MCF 10A (cell line): ENCODE measurements around the gene C17orf100. TPM values are rescaled to one million over a fixed set of nuclear protein-coding genes. Genes with fewer than 3 reads are reported as not detected.
"Not testable (repeated sequence)": the region's sequence is repeated elsewhere in the genome, so short reads cannot be mapped to it uniquely, and the experiment has no call there.

ENCODE experiments used
- BruUV-seq: library from RNA; stranded (reverse); fragments of 400-500 nt; replicated peaks from 2 replicates; lab custom pipeline; 2021; lab: Mats Ljungman, UMichigan
- CTCF ChIA-PET: fragments of 300-600 bp; sonication (Branson Sonifier 250); formaldehyde crosslinking; extraction: SDS; loops from one replicate; lab custom pipeline; 2021; ENCODE audit warnings: antibody characterized with exemption, inconsistent platforms; lab: Yijun Ruan, JAX
- POLR2A ChIA-PET: fragments of 300-600, 350-650 bp; sonication (Branson Sonifier 250); formaldehyde crosslinking; extraction: SDS; loops from one replicate; lab custom pipeline; 2020; ENCODE audit warnings: antibody characterized with exemption, inconsistent platforms; lab: Yijun Ruan, JAX
- DNase-seq: peaks from one replicate; pipeline ENCODE4 v3.0.0-alpha.2; 2018; ENCODE audit not compliant: unreplicated experiment
- H3K27ac Mint-ChIP-seq: one replicate; pipeline ENCODE4 v1.8.0; 2022; ENCODE audit warnings: mild to moderate bottlenecking, low read depth, mixed read lengths; ENCODE audit not compliant: unreplicated experiment
- H3K27me3 Mint-ChIP-seq: one replicate; pipeline ENCODE4 v1.8.0; 2022; ENCODE audit warnings: mixed read lengths; ENCODE audit not compliant: insufficient read depth, unreplicated experiment
- H3K36me3 Mint-ChIP-seq: one replicate; pipeline ENCODE4 v1.8.0; 2022; ENCODE audit warnings: mild to moderate bottlenecking, moderate library complexity, mixed read lengths; ENCODE audit not compliant: insufficient read depth, unreplicated experiment
- H3K4me1 Mint-ChIP-seq: one replicate; pipeline ENCODE4 v1.8.0; 2022; ENCODE audit warnings: mixed read lengths; ENCODE audit not compliant: insufficient read depth, unreplicated experiment
- H3K4me3 Mint-ChIP-seq: one replicate; pipeline ENCODE4 v1.8.0; 2022; ENCODE audit warnings: mild to moderate bottlenecking, moderate library complexity, mixed read lengths; ENCODE audit not compliant: unreplicated experiment
- H3K9me3 Mint-ChIP-seq: one replicate; pipeline ENCODE4 v1.8.0; 2022; ENCODE audit warnings: mixed read lengths; ENCODE audit not compliant: unreplicated experiment
- CTCF ChIP-seq: fragments of 200-600 bp; IDR thresholded peaks from one replicate; pipeline ENCODE4 v1.8.0; 2022; ENCODE audit warnings: antibody characterized with exemption, mild to moderate bottlenecking; ENCODE audit not compliant: unreplicated experiment
- intact Hi-C: fragments of 100-400 bp; cut with micrococcal nuclease; formaldehyde crosslinking; loops from 2 replicates; pipeline ENCODE4 v1.14.1; 2022
- total RNA-seq: library from RNA; stranded (reverse); gene quantifications from 2 replicates; pipeline ENCODE4 v1.2.3, GENCODE V29; 2022

The C17orf100 gene
- total RNA-seq, 1 experiment from 2014 or later: 1.4 TPM

GRCh38 chr17:6688944-6689343, 37.4 kb downstream of the C17orf100 start:
- H3K36me3 Mint-ChIP-seq: no peaks in the 10 kb centered on the region
- no peaks in the 10 kb centered on the region for H3K27me3 Mint-ChIP-seq
- intact Hi-C loops: no loop called here
- no peak overlapping the region for H3K4me3 Mint-ChIP-seq
- no peak for TF ChIP-seq CTCF
- no peak overlapping the region for H3K27ac Mint-ChIP-seq
- BruUV-seq: no TSS peak
- POLR2A ChIA-PET: no interaction called here
- DNase-seq: no peak
- no peaks in the 10 kb centered on the region for H3K4me1 Mint-ChIP-seq
- CTCF ChIA-PET: no interaction called here
- H3K9me3 Mint-ChIP-seq: no peaks in the 10 kb centered on the region

GRCh38 chr17:6690641-6691040, 39.1 kb downstream of the C17orf100 start:
- no peak for DNase-seq
- H3K27me3 Mint-ChIP-seq: no peaks in the 10 kb centered on the region
- ChIA-PET POLR2A (interaction anchor here (0.5 to 0.7 kb wide), 2 partner anchors 216 to 448 kb away, joined by 3 read pairs; no protein-coding TSS in a partner anchor), CTCF (no interaction called here)
- no peaks in the 10 kb centered on the region for H3K9me3 Mint-ChIP-seq
- no peaks in the 10 kb centered on the region for H3K4me1 Mint-ChIP-seq
- BruUV-seq: no TSS peak
- no peaks in the 10 kb centered on the region for H3K36me3 Mint-ChIP-seq
- H3K4me3 Mint-ChIP-seq: no peak overlapping the region
- no peak overlapping the region for H3K27ac Mint-ChIP-seq
- intact Hi-C loops: no loop called here
- TF ChIP-seq CTCF: no peak

GRCh38 chr17:6691546-6691945, 40.0 kb downstream of the C17orf100 start:
- Mint-ChIP-seq H3K27me3 (no peaks in the 10 kb centered on the region), H3K27ac (no peak overlapping the region), H3K4me3 (no peak overlapping the region), H3K4me1 (no peaks in the 10 kb centered on the region), H3K9me3 (no peaks in the 10 kb centered on the region), H3K36me3 (peaks cover 5% of the 10 kb centered on the region)
- DNase-seq: no peak
- TF ChIP-seq CTCF: no peak
- BruUV-seq: no TSS peak
- ChIA-PET CTCF (no interaction called here), POLR2A (interaction anchor here (1.2 kb wide), 1 partner anchor 14 kb away, joined by 3 read pairs; no protein-coding TSS in a partner anchor)
- intact Hi-C loops: no loop called here

- not testable (repeated sequence) for H3K4me1 Mint-ChIP-seq, BruUV-seq, H3K36me3 Mint-ChIP-seq
Measured at GRCh38 chr17:6691958-6692357, 40.4 kb downstream of the C17orf100 start.

GRCh38 chr17:6695051-6695450, 43.5 kb downstream of the C17orf100 start:
- no peak overlapping the region for H3K27ac Mint-ChIP-seq
- H3K4me1 Mint-ChIP-seq: no peaks in the 10 kb centered on the region
- no TSS peak for BruUV-seq
- intact Hi-C loops: no loop called here
- H3K9me3 Mint-ChIP-seq: no peaks in the 10 kb centered on the region
- H3K27me3 Mint-ChIP-seq: no peaks in the 10 kb centered on the region
- H3K36me3 Mint-ChIP-seq: peaks cover 6% of the 10 kb centered on the region
- DNase-seq: no peak
- ChIA-PET POLR2A (no interaction called here), CTCF (no interaction called here)
- no peak overlapping the region for H3K4me3 Mint-ChIP-seq
- TF ChIP-seq CTCF: no peak

More at GRCh38 chr17:6691958-6692357, 40.4 kb downstream of the C17orf100 start:
- CTCF ChIA-PET, H3K27me3 Mint-ChIP-seq, DNase-seq, H3K4me3 Mint-ChIP-seq, H3K27ac Mint-ChIP-seq, H3K9me3 Mint-ChIP-seq, intact Hi-C loops: not testable (repeated sequence)
- POLR2A ChIA-PET: interaction anchor here (1.2 kb wide), 1 partner anchor 14 kb away, joined by 3 read pairs; no protein-coding TSS in a partner anchor
